GM10248 (cell line): ENCODE data around the gene ADAMTS3.

ENCODE experiments used
- CTCF ChIA-PET: fragments of 300-600 bp; sonication (Branson Sonifier 250); formaldehyde crosslinking; extraction: SDS; loops from one replicate; lab custom pipeline; 2021; ENCODE audit warnings: antibody characterized with exemption; lab: Yijun Ruan, JAX
- POLR2A ChIA-PET: fragments of 350-650 bp; sonication (Branson Sonifier 250); formaldehyde crosslinking; extraction: SDS; loops from one replicate; lab custom pipeline; 2020; ENCODE audit warnings: antibody characterized with exemption; lab: Yijun Ruan, JAX
- DNase-seq: peaks from one replicate; pipeline ENCODE4 v3.0.0; 2012; ENCODE audit errors: extremely low spot score
- CTCF ChIP-seq: IDR thresholded peaks from 2 replicates; pipeline ENCODE4 v1.5.1; 2012; ENCODE audit warnings: mild to moderate bottlenecking, low read depth; ENCODE audit errors: extremely low read depth, missing control alignments, control extremely low read depth

Gene ADAMTS3

GRCh38 chr4:72376901-72377300, 192.1 kb downstream of the ADAMTS3 start:
- ChIA-PET CTCF (no interaction called here), POLR2A (no interaction called here)
- no peak for TF ChIP-seq CTCF
- no peak for DNase-seq

GRCh38 chr4:72375073-72375736, 193.8 kb downstream of the ADAMTS3 start:
- no peak for TF ChIP-seq CTCF
- CTCF ChIA-PET, result interaction anchor here (2.5 kb wide), 1 partner anchor 10 kb away, joined by 5 read pairs; no protein-coding TSS in a partner anchor
- DNase-seq, result no peak
- POLR2A ChIA-PET, result no interaction called here

- DNase-seq, result no peak
- ChIA-PET POLR2A (no interaction called here), CTCF (interaction anchor here (2.5 kb wide), 1 partner anchor 11 kb away, joined by 5 read pairs; no protein-coding TSS in a partner anchor)
- no peak for TF ChIP-seq CTCF
Observed at GRCh38 chr4:72374159-72374558, 194.9 kb downstream of the ADAMTS3 start.

- ChIA-PET CTCF (interaction anchor here (1.5 kb wide), 1 partner anchor 39 kb away, joined by 3 read pairs; no protein-coding TSS in a partner anchor), POLR2A (no interaction called here)
- no peak for DNase-seq
- no peak for TF ChIP-seq CTCF
Observed at GRCh38 chr4:72366601-72367000, 202.4 kb downstream of the ADAMTS3 start.

GRCh38 chr4:72365981-72366380, 203.0 kb downstream of the ADAMTS3 start:
- ChIA-PET POLR2A (no interaction called here), CTCF (interaction anchor here (1.5 kb wide), 1 partner anchor 38 kb away, joined by 3 read pairs; no protein-coding TSS in a partner anchor)
- no peak for DNase-seq
- TF ChIP-seq CTCF, result no peak

GRCh38 chr4:72365016-72365415, 204.0 kb downstream of the ADAMTS3 start:
- no peak for DNase-seq
- ChIA-PET CTCF (interaction anchor here (1.5 kb wide), 1 partner anchor 37 kb away, joined by 3 read pairs; no protein-coding TSS in a partner anchor), POLR2A (no interaction called here)
- no peak for TF ChIP-seq CTCF
